Stimulated activated CD4-positive, alpha-beta T cell treated with anti-CD3 and anti-CD28 coated beads, Interleukin-4, amount 100 ng/mL, for 1 hour (primary cell): ENCODE measurements around the gene PRTFDC1.
A peak's percentile ranks its signal among the peaks of the same experiment; 100 is the strongest.
"Not testable (repeated sequence)": the region's sequence is repeated elsewhere in the genome, so short reads cannot be mapped to it uniquely, and the experiment has no call there.

Source experiments
- DNase-seq: peaks from one replicate; pipeline ENCODE4 v3.0.0-alpha.2; 2020

Gene PRTFDC1

GRCh38 chr10:24929056-24929544, 23.3 kb downstream of the PRTFDC1 start:
- DNase-seq, result no peak

GRCh38 chr10:24928163-24928562, 24.2 kb downstream of the PRTFDC1 start:
- DNase-seq, result no peak

GRCh38 chr10:24926557-24926956, 25.8 kb downstream of the PRTFDC1 start:
- DNase-seq, result no peak

GRCh38 chr10:24925799-24926198, 26.6 kb downstream of the PRTFDC1 start:
- no peak for DNase-seq

- DNase-seq, result not testable (repeated sequence)
These were observed 27.9 kb downstream of the PRTFDC1 start for GRCh38 chr10:24924483-24924882.

GRCh38 chr10:24922222-24922868, 30.1 kb downstream of the PRTFDC1 start:
- DNase-seq, result not testable (repeated sequence)

GRCh38 chr10:24920907-24921881, 31.2 kb downstream of the PRTFDC1 start:
- DNase-seq, result peak; percentile 61

- not testable (repeated sequence) for DNase-seq
These were observed 32.2 kb downstream of the PRTFDC1 start for GRCh38 chr10:24920192-24920591.

GRCh38 chr10:24919629-24920028, 32.8 kb downstream of the PRTFDC1 start:
- DNase-seq, result not testable (repeated sequence)

GRCh38 chr10:24917979-24918378, 34.4 kb downstream of the PRTFDC1 start:
- DNase-seq, result no peak

- no peak for DNase-seq
These were observed 34.9 kb downstream of the PRTFDC1 start for GRCh38 chr10:24917493-24917892.

- no peak for DNase-seq
These were observed 36.0 kb downstream of the PRTFDC1 start for GRCh38 chr10:24916365-24916764.

- DNase-seq, result no peak
These were observed 37.1 kb downstream of the PRTFDC1 start for GRCh38 chr10:24915304-24915703.

- DNase-seq, result no peak
These were observed 38.3 kb downstream of the PRTFDC1 start for GRCh38 chr10:24914148-24914547.

- no peak for DNase-seq
These were observed 40.2 kb downstream of the PRTFDC1 start for GRCh38 chr10:24912215-24912614.

- DNase-seq, result no peak
These were observed 41.4 kb downstream of the PRTFDC1 start for GRCh38 chr10:24911029-24911428.

- DNase-seq, result no peak
These were observed 41.8 kb downstream of the PRTFDC1 start for GRCh38 chr10:24910574-24910973.

- no peak for DNase-seq
These were observed 43.5 kb downstream of the PRTFDC1 start for GRCh38 chr10:24908793-24909423.

GRCh38 chr10:24907956-24908355, 44.5 kb downstream of the PRTFDC1 start:
- no peak for DNase-seq

- no peak for DNase-seq
These were observed 46.0 kb downstream of the PRTFDC1 start for GRCh38 chr10:24906372-24906771.

- DNase-seq, result no peak
These were observed 47.6 kb downstream of the PRTFDC1 start for GRCh38 chr10:24904824-24905223.

- DNase-seq, result no peak
These were observed 50.0 kb downstream of the PRTFDC1 start for GRCh38 chr10:24902400-24902728.

GRCh38 chr10:24901686-24902399, 50.6 kb downstream of the PRTFDC1 start:
- DNase-seq, result no peak
